GM18870 (cell line): Measurements from ENCODE around the gene RALGAPA2.

Source experiments
- ATAC-seq: cut with Tn5 transposase; IDR thresholded peaks from one replicate; pipeline ENCODE4 v1.9.1; 2021; ENCODE audit warnings: moderate library complexity; ENCODE audit not compliant: unreplicated experiment

RALGAPA2 gene

DNA sequence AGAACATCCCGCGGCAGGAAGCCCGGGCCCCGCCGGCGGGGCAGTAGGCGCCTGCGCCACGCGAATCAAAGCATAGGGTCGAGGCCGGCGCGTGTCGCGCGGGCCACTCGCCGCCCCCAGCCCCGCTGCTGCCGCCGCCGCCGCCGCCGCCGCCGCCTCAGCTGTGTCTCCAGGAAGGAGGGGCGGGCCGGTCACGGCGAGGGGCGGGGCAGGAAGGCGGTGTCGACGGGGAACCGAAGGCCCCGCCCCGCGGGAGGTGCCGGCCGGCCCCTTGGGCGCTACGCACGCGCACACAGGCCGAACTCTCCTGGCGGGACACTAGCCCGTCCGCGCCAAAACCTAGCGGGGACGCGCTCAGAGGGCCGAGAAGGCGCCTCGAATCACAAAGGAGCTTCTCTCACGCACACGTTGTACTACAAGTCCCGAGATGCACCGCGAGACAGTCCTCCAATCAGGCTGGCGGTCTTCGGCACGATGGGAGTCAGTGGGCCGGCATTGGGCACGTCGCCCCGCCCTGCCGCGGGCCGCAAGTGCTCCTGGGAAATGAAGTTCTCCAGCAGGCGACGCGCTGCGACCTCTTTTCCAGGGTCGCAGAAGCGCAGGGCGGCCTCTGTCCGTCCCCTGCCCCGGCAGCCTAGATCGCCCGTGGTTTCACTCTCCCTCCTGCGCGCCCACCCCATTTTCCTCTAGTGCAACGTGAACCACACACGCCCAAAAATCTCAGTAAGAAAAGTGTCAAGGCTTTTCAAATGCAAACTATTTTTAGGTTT lies at the start of gene RALGAPA2:
Gene RALGAPA2, minus strand, starts transcription at position 171 of the 770 bp plus-strand sequence. Its CDS starts 164 bp downstream, at position 7.
- peak; percentile 96 for ATAC-seq

DNA sequence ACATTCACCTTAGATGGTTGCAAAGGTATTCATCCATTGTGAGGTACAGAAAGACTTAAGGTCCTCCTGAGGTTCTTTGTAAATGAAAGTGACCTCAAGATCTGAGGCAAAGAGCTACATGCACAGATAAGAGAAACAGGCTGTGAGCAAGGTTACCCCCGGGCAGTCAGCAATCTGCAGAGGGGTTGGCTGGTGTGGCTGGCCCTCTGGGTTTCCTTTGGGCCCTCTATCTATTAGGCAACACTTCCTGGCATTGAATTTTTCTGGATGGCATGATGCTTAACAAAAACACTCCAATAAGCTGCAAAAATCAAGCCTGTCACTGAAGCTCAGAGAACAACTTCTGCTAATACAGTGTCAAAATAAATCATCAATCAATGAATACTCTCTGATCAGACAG lies 48.9 kb upstream of the RALGAPA2 start:
- no peak for ATAC-seq

DNA sequence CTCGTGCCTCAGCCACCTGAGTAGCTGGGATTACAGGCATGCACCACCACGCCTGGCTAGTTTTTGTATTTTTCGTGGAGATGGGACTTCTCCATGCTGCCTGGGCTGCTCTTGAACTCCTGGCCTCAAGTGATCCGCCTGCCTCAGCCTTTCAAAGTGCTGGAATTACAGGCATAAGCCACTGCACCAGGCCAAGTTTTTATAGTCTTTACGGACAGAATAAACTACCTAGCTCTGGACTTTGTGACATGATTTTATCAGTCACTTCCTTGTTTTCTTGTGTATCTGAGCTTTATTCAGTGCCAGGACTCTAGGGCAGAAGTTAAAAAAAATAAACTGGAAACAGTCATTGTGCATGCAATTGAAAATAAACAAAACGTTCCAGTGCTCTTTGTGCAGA lies 46.7 kb upstream of the RALGAPA2 start:
- no peak for ATAC-seq

DNA sequence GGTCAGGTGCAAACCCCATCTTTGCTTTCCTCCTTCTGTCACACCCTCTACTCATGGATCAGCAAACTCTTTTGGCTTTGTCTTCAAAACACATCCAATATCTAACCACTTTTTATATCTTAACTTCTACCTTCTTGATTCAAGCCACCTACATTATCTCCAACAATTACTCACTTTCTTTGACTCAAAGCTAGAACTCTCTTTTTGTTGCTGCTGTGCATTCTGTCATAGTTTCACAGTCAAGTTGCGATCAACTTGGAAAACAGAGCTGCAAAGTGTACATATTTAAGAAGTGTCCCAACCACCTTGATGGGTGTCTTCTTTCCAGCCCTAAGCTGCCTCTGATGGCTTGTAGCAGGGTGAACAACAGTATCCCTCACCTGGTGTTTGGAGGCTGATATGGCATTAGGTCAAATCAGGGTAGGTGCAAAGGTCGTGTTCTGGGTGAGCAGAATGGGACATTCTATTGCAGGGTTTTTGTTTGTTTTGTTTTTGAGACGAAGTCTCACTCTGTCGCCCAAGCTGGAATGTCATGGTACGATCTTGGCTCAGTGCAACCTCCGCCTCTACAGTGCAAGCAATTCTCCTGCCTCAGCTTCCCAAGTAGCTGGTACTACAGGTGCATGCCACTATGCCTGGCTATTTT lies 43.4 kb upstream of the RALGAPA2 start:
- no peak for ATAC-seq

DNA sequence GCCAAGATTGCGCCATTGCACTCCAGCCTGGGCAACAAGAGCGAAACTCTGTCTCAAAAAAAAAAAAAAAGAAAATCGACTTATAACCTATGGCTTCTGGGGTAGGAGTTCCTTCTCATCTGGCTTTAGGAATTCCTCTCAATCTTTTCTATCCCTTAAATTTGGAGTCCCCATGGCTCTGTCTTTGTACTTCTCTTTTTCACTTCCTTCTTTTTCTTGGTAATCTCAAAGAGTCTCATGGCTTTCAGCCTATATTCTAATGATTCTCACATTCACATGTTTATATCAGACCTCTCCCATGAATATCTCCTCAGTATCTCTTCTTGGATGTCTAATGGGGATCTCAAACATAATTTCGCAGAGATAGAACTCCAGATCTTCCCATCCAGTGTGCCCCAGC lies 42.8 kb upstream of the RALGAPA2 start:
- ATAC-seq: no peak

DNA sequence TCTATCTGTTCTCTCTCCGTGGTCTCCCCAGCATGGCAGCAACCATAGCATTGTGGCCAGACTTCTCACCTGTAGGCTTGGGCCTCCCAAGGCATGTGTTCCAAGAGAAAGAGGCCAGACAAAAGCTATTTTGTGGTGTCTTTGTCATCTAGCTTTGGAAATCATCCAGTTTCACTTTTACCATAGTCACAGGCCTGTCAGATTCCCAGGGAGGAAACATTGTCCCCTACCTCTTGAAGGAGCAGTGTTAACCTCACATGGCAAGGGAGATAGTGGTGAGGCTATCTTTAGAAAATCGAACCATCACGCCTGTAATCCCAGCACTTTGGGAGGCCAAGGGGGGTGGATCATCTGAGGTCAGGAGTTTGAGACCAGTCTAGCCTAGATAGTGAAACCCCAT lies 42.3 kb upstream of the RALGAPA2 start:
- ATAC-seq: no peak

DNA sequence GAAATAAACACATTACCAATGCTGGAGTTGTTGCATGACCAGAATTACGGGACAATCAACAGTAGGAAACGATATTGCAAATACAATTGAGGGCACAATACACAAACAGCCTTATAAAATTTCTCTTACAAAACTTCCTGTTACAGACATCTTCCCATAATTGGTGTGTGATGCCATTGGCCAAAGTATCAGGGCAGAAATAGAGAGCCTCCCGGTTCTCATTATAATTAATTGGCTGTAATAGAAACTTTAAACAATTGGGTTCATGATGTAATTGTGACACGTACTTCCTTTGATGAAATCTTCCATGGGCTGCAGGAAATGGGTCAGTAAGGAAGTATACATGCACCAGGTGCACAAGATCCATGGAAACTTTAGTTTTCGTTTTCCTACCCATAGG lies 40.3 kb upstream of the RALGAPA2 start:
- no peak for ATAC-seq

DNA sequence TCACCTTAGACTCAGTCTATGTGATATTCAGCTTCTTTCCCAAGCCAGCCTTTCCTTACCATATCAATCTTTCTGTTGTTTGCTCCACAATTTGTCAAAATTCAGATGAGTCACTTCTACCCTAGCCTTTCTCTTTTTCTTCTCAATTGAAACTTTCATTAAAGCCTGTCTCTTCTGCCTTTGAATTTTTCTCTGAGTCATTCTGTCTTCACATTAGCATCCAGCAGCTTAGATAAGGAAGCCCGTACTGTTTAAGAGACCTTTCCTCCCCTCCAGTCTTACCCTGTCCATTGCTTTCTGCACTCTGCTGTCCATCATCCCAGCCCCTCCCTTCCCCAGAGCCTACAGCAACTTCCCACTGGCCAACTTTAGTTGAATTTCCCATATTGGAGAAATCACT lies 34.9 kb upstream of the RALGAPA2 start:
- ATAC-seq: no peak

DNA sequence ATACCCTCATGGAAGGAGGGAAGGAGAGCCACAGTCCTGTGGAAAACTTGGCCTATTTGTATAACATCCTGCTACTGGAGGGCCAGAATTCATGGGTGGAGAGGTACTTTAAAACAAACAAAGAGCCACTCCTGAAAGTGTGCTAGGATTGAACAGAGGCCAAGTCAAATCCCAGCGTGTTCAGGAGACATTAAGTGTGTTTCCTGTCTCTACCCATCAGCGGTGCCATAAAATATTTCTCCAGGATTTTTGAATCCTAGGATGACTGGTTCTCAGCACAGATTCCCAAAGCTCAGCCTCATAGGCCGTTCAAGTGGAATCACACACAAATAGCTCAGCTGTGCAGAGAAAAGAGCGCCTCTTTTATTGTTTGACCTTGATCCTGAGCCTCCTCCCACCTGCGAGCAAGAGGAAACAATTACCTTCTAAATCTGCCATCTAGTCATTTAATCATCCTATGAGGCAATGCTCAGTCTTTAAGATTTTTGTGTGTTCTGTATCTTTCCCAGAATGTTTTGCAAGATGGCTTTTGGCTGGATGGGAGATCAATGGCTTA lies 31.8 kb upstream of the RALGAPA2 start:
- ATAC-seq: no peak

DNA sequence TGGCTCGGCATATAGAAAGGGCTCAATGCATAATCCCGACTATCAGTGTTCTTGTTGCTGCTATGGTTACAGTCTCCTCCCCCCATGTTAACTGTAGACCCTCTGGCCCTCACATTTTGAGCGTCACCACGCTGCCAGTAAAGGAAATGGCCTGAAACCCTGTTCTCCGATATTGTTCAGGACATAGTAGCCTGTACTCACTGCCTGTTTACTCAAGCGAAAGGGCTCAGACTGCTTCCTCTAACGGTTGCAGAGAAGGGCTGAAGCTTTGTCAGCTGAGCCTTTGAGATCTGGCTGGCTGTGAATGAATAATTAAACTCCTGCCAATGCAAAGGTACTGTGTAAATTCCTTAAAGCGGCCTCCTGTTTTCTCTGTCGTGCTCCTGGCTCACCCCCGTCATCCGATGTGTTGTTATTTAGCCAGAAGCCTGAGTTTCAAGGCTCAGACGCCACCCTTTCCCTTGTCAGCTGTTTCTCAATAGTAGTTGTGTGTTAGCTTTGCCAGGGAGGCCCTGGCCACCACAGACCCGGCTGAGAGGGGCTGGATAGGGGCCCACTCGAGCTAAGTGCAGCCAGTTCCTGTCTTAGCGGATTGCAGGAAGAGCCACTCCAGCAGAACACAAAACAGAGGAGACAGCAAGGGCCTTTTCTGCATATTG lies 31.2 kb upstream of the RALGAPA2 start:
- no peak for ATAC-seq

DNA sequence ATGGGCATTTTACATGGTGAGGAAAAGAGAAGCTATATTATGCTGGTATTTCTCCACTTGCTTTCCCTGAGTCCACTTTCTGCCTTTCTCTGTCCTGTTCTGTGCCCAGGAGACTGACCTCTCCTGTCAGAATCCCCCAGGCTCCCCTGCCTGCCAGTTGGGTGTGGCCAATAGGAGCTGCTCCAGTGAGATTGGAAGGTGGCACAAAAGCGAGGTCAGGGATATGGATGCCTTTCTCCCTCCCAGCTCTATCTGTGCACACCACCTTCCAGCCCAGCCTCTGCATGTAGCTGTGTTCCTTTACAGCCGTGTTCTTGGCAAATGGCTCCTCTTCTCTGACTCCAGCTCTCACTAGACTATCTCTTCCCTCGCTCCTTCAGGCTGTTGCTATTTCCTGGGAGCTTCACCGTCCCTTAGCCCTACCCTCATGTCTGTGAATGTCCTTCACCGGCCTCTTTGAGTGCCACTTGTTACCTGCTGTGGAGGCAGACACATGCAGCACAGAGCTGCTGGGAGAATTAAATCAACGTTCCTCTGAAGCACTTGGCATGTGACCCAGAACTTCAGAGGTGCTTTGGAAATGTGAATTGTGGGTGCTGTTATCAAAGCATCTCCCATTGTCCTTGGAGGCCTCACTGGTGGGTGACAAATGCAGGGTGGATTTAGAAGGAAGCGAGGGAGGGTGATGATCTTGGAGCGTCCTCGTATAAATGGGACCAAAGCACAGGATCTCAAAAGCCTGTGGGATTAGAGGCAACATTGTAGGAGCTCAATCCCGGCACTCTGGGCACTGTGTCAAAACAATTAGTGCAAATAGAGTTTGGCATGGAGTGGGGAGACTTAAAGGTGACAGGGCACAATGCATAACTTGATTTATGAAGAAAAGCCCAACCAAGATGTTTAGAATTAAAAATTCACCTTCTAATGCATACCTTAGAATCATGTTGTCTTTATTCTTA lies 28.9 kb upstream of the RALGAPA2 start:
- ATAC-seq: no peak

DNA sequence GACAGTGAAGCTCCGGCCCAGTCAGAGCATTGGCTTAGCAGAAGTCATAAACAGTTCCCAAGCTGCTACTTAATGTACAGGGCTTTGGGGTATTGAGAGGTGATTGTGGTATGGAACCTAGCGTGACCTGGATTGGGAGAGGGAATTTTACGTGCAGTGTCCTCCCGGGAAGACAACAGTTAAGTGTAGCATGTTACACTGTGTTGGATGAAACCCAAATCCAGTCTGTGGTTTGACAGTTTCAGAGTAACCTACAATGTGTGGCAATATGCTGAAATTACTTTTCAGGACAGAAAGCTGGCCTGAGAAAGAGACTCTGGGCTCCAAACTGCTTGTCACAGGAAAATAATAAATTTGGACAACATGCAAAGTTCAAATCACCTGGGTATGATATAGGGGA lies 28.1 kb upstream of the RALGAPA2 start:
- no peak for ATAC-seq

DNA sequence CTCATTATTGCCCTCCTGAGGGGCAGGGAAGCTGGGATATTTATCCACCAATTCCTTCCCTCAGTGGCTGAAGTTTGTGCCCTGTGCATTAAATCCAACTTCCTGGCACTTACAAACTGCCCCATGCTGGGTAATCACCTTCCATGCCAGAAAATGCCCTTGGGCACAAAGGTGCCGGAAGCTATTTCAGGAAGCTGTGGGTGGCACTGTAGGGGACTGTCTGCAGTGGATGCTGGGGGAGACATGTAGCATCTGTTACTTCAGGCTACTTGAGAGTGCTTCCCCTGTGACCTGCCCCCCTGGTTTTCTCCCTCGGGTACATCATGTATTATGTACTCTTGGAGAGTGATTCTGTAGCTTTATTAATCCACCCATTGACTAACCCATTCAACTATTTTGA lies 24.7 kb upstream of the RALGAPA2 start:
- ATAC-seq: no peak

DNA sequence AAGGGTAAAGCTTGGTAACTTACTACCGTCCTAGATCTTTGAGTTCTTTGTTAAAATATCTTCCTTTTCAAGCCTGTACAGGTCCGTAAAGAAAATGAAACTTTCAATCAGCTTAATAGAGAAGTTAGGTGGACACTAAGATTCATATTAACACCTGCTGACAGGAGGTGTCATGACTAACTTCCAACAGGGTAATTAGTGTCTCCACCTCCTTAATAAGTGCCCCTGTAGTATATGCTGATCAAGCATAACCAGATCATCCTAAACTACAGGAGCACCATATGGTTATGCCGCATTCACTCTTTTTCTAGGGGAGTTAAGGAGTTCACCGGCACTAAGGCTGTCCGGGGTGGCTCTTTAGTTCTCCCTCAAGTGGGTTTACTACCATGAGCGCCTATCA lies 23.9 kb upstream of the RALGAPA2 start:
- no peak for ATAC-seq

DNA sequence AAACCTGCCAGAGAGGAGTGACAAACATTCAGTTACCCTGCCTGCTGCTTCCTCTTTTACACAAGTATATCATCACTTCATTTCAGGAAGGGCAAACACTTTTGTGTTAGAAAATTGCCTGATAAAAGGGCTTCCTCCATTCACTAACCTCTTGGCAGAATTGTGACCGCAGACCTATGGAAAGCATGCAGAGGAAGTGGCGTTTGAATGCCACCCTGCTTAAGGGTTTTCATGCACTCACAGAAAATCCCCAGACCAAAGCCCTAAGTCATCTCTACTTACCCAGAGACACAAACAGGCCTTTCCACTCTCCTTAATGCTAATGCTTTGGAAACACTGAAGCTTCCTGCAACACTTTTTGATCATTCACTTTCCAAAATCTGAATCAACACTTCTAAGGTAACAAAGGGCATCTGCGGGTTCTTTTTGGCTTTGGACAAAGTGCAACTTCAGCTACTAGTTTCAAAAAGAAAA lies 22.1 kb upstream of the RALGAPA2 start:
- peak; percentile 60 for ATAC-seq

DNA sequence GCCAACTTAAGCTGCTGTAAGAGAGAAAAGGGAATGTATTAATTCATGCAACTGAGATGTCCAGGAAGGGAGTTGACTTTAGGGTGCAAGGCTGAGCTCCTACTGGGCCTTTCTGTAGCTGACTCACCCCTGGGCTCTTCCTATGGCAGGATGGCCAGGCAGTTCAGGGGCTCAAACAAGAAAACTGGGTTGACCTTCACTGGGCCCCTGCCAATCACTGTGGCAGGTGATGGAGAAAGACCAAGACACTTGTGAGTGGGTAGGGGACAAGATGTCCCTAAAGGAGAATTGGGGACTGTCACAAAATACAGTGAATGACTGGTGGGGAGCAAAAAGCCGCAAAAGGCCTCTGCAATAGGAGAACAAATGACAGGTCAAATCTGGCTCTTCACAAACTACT lies 21.5 kb upstream of the RALGAPA2 start:
- ATAC-seq: peak; percentile 6

DNA sequence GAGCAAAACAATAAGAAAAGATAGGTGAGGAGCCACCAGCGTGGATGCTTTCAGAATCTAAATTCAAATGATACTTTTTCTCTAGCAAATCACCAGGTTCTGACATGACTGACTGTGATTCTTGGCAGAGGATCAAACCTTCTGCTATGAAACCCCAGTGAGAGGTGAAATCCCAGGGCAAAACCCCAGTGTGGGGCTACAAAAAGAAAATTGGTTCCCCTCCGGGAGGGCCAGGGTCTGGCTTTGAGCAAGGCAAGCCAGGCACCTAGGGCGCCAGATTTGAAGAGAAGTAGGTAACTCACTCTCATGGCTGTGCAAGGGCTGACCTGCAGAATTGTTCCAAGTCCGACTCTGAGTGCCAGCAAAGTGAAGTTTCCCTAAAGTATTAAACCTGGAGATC lies 20.2 kb upstream of the RALGAPA2 start:
- no peak for ATAC-seq

DNA sequence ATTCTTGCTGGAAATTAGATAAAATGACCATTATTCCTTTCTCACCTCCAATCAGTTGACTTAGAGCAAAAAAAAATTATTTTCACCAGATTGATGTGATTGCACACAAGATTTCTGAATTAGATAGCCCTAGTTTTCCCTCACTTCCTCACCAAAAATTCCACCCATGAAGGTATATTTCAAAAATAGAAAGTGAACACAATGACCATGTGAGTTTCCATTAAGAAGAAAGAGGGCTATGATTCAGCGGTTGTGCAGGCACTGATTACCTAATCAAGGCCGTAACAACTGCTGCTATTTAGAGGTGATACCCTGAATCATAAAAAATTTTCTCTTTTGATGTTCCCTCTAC lies 19.5 kb upstream of the RALGAPA2 start:
- no peak for ATAC-seq

DNA sequence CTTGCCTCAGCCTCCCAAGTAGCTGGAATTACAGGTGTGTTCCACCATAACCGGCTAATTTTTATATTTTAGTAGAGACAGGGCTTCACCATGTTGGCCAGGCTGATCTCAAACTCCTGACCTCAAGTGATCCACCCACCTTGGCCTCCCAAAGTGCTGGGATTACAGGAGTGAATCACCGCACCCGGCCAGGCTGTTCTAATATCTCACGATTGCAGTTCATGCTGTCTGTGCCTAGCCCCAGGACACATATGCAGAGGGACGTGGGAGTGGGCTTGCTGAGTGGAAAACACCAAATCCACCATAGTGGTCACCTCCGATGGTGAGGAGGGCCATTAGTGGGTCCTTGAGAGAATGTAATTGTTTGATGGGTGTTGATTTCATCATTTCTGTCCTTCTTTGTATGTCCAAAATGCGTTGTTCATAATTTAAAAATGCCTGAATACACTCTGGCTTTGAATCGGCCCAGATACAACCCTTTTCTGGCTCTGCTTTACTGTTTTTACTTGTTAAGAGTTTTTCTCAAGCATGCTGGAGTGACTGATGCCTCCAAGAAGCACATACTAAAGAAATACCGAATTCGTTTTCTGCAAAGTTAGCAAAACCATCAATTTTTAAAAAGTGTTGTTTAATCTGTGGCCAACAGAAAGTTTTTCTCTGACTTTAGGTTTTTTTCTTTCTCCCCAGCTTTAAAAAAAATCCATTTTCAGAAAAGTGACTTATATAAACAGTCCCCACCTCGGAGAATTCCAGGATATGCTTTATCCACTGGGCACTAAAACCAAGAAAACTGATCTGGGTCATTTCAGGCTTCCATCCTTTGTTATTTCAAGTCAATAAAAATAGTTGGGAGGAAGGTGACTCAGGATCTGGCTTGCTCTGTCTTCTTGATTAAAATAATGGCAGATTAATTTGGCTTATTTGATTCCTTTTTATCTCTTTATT lies 18.8 kb upstream of the RALGAPA2 start:
- ATAC-seq: no peak

DNA sequence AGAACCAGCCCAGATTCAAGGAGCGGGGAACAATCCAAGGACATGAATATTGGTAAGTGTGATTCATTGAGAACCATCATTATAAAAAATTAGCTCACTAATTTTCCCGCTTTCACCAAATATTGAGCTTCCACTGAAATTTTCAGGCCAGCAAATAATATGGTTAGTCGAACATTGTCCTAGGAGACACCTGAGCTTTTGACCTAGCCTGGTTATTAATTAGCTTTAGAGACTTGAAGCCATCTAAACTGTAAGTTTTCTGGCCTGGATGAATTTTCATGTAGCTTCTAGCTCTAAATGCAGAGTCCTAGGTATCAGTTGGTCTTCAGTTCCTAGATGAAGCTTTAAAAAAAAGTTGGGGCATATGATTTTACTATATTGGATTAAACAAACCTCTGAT lies 17.1 kb upstream of the RALGAPA2 start:
- no peak for ATAC-seq
